AG04450 (cell line): ENCODE measurements around the gene TSPAN16. TPM values are rescaled to one million over a fixed set of nuclear protein-coding genes. Genes with fewer than 3 reads are reported as not detected.

Source experiments
- CTCF ChIA-PET: fragments of 300-600, 350-600 bp; formaldehyde crosslinking; extraction: SDS; loops from one replicate; lab custom pipeline; 2022; ENCODE audit warnings: antibody characterized with exemption, inconsistent platforms; lab: Charles Lee
- POLR2A ChIA-PET: fragments of 350-600 bp; formaldehyde crosslinking; extraction: SDS; loops from one replicate; lab custom pipeline; 2021; ENCODE audit warnings: antibody characterized with exemption, inconsistent platforms; lab: Yijun Ruan, JAX
- DNase-seq: peaks from one replicate; pipeline ENCODE4 v3.0.0-alpha.2; 2011; ENCODE audit warnings: low read depth, low spot score
- H3K27ac ChIP-seq: one replicate; pipeline ENCODE4 v1.5.1; 2012; ENCODE audit warnings: low read depth, low read length, control low read depth
- H3K27me3 ChIP-seq: one replicate; pipeline ENCODE4 v1.6.0; 2012; ENCODE audit warnings: low read length; ENCODE audit not compliant: control insufficient read depth, insufficient read depth
- H3K4me3 ChIP-seq: 2 replicates; pipeline ENCODE4 v1.5.1; 2011; ENCODE audit warnings: mild to moderate bottlenecking, low read depth, low read length, control low read depth
- H3K9me3 ChIP-seq: 2 replicates; pipeline ENCODE4 v1.5.1; 2012; ENCODE audit warnings: low read length; ENCODE audit not compliant: control insufficient read depth, insufficient read depth
- CTCF ChIP-seq: IDR thresholded peaks from 2 replicates; pipeline ENCODE4 v1.5.1; 2011; ENCODE audit warnings: low read depth, low read length, control low read depth, inconsistent platforms
- polyA plus RNA-seq: library from polyadenylated mRNA; depleted of rRNA; stranded (reverse); fragments of >200 nt; gene quantifications from 2 replicates; pipeline ENCODE4 v1.2.3, GENCODE V29; 2011

Gene TSPAN16
- polyA plus RNA-seq, 1 experiment, result not detected

DNA sequence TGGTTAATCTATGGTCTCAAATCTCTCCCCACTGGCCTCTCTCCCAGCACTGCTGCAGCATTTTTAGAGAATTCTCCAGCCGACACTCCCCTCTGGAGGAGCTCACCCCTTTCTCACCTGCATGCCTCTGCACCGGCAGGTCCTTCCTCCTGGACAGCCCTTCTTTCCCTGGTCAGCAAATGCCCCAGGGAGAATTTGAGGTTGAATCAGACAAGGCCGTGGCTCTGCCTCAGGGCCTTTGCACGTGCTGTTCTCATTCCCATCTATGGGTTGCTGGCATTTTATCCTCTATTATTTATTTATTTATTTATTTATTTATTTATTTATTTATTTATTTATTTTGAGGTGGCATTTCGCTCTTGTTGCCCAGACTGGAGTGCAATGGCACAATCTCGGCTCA is 32.2 kb upstream of the TSPAN16 start:
- no peak for TF ChIP-seq CTCF
- no peak overlapping the region for H3K27ac ChIP-seq
- no peak overlapping the region for H3K4me3 ChIP-seq
- ChIA-PET POLR2A (no interaction called here), CTCF (no interaction called here)
- no peaks in the 10 kb centered on the region for H3K27me3 ChIP-seq
- H3K9me3 ChIP-seq, result no peaks in the 10 kb centered on the region
- no peak for DNase-seq

DNA sequence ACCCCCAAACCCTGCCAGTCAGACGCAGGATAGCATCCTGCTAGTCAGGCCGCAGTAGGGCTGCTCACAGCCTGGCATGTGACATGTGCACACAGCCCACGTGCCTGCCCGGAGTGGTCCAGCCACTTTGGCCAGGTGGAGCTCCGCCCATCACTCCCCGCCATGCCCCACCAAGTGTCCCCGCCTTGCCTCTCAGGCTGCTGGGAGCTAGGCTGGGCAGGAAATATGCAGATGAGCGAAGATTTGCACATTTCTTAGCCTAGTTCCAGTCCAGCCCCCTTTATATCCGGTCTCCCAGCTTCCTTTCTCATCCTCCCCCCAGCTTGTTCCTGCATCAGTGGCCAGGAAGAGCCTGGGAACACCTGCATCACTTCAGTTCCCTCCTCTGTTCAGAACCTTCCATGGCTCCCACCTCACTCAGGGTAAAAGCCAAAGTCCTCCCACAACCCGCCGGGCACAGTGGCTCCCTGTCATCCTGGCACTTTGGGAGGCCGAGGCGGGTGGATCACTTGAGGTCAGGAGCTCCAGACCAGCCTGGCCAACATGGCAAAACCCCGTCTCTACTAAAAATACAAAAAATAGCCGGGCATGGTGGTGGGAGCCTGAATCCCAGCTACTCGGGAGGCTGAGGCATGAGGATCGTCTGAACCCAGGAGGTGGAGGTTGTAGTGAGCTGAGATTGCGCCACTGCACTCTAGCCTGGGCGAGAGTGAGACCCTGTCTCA is 31.3 kb upstream of the TSPAN16 start:
- Histone ChIP-seq H3K4me3 (no peak overlapping the region), H3K27ac (no peak overlapping the region), H3K9me3 (no peaks in the 10 kb centered on the region), H3K27me3 (no peaks in the 10 kb centered on the region)
- ChIA-PET CTCF (interaction anchor here (0.6 kb wide), 1 partner anchor 119 kb away, joined by 3 read pairs; no protein-coding TSS in a partner anchor), POLR2A (no interaction called here)
- DNase-seq, result no peak
- TF ChIP-seq CTCF, result no peak

DNA sequence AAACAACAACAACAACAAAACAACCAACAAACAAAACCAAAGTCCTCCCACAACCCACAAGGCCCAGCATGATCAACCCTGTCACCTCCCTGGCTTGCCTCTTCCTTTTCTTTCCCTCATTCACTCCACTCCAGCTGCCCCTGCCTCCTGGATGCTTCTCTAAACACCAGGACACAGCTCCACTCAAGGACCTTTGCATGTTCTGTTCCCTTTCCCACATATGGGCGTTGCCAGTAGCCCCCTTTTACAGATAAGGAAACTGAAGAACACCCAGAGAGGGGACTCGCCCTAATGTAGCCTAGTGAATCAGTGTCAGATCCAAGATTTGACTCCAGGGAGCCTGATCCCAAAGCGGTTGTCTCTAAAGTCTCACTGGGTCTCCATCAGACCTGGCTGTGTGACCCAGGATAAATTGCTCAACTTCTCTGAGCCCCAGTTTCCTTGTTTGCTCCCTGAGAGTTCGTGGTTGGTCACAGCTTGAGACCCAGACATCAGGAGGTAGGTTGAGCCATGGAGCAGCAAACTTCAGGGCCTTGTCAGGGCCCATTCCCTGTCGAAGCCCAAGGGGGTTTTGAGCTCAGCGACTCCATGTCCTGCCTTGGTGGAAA is 30.7 kb upstream of the TSPAN16 start:
- ChIA-PET CTCF (interaction anchor here (0.6 kb wide), 1 partner anchor 118 kb away, joined by 3 read pairs; no protein-coding TSS in a partner anchor), POLR2A (interaction anchor here (0.5 kb wide), 1 partner anchor 1406 kb away, joined by 3 read pairs; no protein-coding TSS in a partner anchor)
- H3K27ac ChIP-seq, result no peak overlapping the region
- TF ChIP-seq CTCF, result no peak
- no peaks in the 10 kb centered on the region for H3K27me3 ChIP-seq
- no peak overlapping the region for H3K4me3 ChIP-seq
- DNase-seq, result no peak
- H3K9me3 ChIP-seq, result no peaks in the 10 kb centered on the region

DNA sequence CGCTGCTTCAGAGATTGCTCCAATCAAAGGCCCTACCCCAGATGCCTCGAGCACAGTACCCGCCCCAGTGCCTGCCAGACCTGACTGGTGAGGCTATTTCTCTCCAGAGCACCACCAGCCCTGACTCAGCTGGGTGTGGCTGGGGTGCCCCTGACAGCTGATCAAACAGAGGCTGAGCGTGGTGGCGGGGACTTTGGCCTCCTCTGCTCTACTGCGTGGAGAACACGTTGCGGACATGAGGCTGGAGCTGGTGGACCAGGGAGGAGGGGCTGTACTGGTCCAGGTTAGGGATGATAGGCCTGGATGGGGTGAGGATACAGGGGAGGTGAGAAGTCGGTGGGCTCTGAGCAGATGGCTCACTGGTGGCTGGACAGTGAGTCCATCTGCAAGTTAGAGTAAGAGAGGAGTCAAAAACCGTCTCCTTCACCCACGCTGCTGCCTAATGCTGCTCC is 30.1 kb upstream of the TSPAN16 start:
- no peak for DNase-seq
- ChIA-PET CTCF (interaction anchor here (0.6 kb wide), 1 partner anchor 77 kb away, joined by 3 read pairs; no protein-coding TSS in a partner anchor), POLR2A (interaction anchor here (0.5 to 0.6 kb wide), 3 partner anchors 145 to 1406 kb away, joined by 3 to 4 read pairs (median 4); no protein-coding TSS in a partner anchor)

More for the DNA sequence above, 30.1 kb upstream of the TSPAN16 start:
- TF ChIP-seq CTCF, result no peak
- Histone ChIP-seq H3K9me3 (no peaks in the 10 kb centered on the region), H3K27ac (no peak overlapping the region), H3K4me3 (no peak overlapping the region), H3K27me3 (no peaks in the 10 kb centered on the region)
